Heart right ventricle (tissue), 16 donors: ENCODE results near the gene CFAP61. TPM values are rescaled to one million over a fixed set of nuclear protein-coding genes. Genes with fewer than 3 reads are reported as not detected.

Experiments used
- ATAC-seq, 8 donors: fragments of 200-7000 bp; cut with Tn5 transposase; one replicate each; pipeline ENCODE4 v1.9.1; 2020; ENCODE audit warnings: mild to moderate bottlenecking in 8 of 8, moderate library complexity in 8 of 8, moderate number of reproducible peaks in 1 of 8
- DNase-seq, 2 donors: peaks; one replicate each; pipeline ENCODE4 v3.0.0-alpha.2; 2020
- H3K27ac ChIP-seq, 10 donors: fragments of 200-600 bp; sonication (generic) in 2 of 10; one replicate each; pipeline versions ENCODE4 v1.5.0 to v1.8.0; 2020 to 2022; ENCODE audit warnings: mild to moderate bottlenecking in 3 of 10
- H3K27me3 ChIP-seq, 7 donors: fragments of 200-600 bp; one replicate each; pipeline ENCODE4 v1.8.0; 2021 to 2022; ENCODE audit warnings: mild to moderate bottlenecking in 2 of 7
- H3K36me3 ChIP-seq, 9 donors: fragments of 200-600 bp; sonication (generic) in 1 of 9; one replicate each; pipeline versions ENCODE4 v1.5.0 to v1.8.0; 2020 to 2022; ENCODE audit warnings: mild to moderate bottlenecking in 2 of 9
- H3K4me1 ChIP-seq, 9 donors: fragments of 200-600 bp; sonication (generic) in 1 of 9; one replicate each; pipeline versions ENCODE4 v1.5.0 to v1.8.0; 2020 to 2022; ENCODE audit warnings: mild to moderate bottlenecking in 4 of 9
- H3K4me3 ChIP-seq, 10 donors: fragments of 200-600 bp; sonication (generic) in 2 of 10; one replicate each; pipeline versions ENCODE4 v1.5.0 to v1.8.0; 2020 to 2022; ENCODE audit warnings: mild to moderate bottlenecking in 7 of 10, moderate library complexity in 2 of 10
- H3K9me3 ChIP-seq, 11 donors: fragments of 200-600 bp in 10 of 11; sonication (generic) in 2 of 11; one replicate each; pipeline versions ENCODE4 v1.5.0 to v1.8.0; 2013 to 2022; ENCODE audit warnings: mild to moderate bottlenecking in 2 of 11, control low read depth in 1 of 11, moderate library complexity in 1 of 11
- WGBS, 2 donors: extraction: QIAGEN DNeasy Blood & Tissue Kit; methylation state at CpG; one replicate each; pipeline ENCODE4 v1.1.7; 2013; ENCODE audit warnings: inconsistent platforms in 1 of 2; 5-methylcytosine and 5-hydroxymethylcytosine counted together
- intact Hi-C, 10 donors: fragments of 100-400 bp; cut with DNase I; formaldehyde crosslinking; loops; one replicate each; pipeline versions ENCODE4 v1.11.1 to v1.14.2; 2022
- polyA plus RNA-seq, 2 donors: library from polyadenylated mRNA; stranded (reverse); fragments of 200-250 nt; gene quantifications; one replicate each; pipeline ENCODE4 v1.2.3, GENCODE V29; 2013
- total RNA-seq, 10 donors: library from RNA; stranded (reverse); fragmentation: NEBNext Ultra II Directional in 3 of 10; extraction: Animal tissue kit (Norgen Biotek cat#: 25700) in 3 of 10; gene quantifications; one replicate each; pipeline versions ENCODE4 v1.2.1 to v1.2.4, GENCODE V29; 2021 to 2023
- TF ChIP-seq, protein P1 (sequence below), 9 donors: fragments of 200-600 bp; sonication (generic) in 2 of 9; IDR thresholded peaks; one replicate each; pipeline versions ENCODE4 v1.5.0 to v1.8.0; 2021 to 2022; ENCODE audit warnings: antibody characterized with exemption in 9 of 9, mild to moderate bottlenecking in 5 of 9, moderate library complexity in 1 of 9
- donor health status: Arrhythmogenic right ventricular cardiomyopathy.
- donor health status: ischemic (EF 13 %, LVEDD 7.1; RV severe dilation, severe dysfunction).
- donor health status: healthy with polysubstance abuse.
- donor health status: DM: no; HTN: yes; CAD: no.
- donor health status: DM: no; HTN: no; CAD: no.
- donor health status: ischemic (EF 25% LVEDD 6.9; RV normal size, moderate dysfunction).
- donor health status: ischemic (EF 25% LVEDD 5.7; RV mildly dilated, moderate dysfunction).
- donor health status: healthy.
- donor health status: DM: yes; HTN: yes; CAD: no.
- donor health status: Ischemic cardiomyopathy.
- donor health status: ischemic (EF 35%, LVEDD 5.7; RV mildly dilated, moderate dysfunction).
- donor health status: nonischemic (EF 11% LVEDD 7.7; RV severe dilation, severe dysfunction).
- donor health status: DM: yes; HTN: yes; CAD: no.
- donor health status: PGD.
- donor health status: ischemic (EF 29% LVEDD 5.4; RV normal size, mild dysfunction).
- donor health status: nonischemic (EF 23%, LVEDD 6.1; RV moderate dilation, normal function).

Gene CFAP61
- total and polyA plus RNA-seq, 12 donors, result 8.2 to 140 (median 60.6) TPM

- TF ChIP-seq, protein P1, sequence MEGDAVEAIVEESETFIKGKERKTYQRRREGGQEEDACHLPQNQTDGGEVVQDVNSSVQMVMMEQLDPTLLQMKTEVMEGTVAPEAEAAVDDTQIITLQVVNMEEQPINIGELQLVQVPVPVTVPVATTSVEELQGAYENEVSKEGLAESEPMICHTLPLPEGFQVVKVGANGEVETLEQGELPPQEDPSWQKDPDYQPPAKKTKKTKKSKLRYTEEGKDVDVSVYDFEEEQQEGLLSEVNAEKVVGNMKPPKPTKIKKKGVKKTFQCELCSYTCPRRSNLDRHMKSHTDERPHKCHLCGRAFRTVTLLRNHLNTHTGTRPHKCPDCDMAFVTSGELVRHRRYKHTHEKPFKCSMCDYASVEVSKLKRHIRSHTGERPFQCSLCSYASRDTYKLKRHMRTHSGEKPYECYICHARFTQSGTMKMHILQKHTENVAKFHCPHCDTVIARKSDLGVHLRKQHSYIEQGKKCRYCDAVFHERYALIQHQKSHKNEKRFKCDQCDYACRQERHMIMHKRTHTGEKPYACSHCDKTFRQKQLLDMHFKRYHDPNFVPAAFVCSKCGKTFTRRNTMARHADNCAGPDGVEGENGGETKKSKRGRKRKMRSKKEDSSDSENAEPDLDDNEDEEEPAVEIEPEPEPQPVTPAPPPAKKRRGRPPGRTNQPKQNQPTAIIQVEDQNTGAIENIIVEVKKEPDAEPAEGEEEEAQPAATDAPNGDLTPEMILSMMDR (IDR thresholded peaks at IDR 0.05), result no peak
- intact Hi-C loops, result no loop called here
These were observed 339.4 kb downstream of the CFAP61 start for GRCh38 chr20:20391766-20392165.

DNA sequence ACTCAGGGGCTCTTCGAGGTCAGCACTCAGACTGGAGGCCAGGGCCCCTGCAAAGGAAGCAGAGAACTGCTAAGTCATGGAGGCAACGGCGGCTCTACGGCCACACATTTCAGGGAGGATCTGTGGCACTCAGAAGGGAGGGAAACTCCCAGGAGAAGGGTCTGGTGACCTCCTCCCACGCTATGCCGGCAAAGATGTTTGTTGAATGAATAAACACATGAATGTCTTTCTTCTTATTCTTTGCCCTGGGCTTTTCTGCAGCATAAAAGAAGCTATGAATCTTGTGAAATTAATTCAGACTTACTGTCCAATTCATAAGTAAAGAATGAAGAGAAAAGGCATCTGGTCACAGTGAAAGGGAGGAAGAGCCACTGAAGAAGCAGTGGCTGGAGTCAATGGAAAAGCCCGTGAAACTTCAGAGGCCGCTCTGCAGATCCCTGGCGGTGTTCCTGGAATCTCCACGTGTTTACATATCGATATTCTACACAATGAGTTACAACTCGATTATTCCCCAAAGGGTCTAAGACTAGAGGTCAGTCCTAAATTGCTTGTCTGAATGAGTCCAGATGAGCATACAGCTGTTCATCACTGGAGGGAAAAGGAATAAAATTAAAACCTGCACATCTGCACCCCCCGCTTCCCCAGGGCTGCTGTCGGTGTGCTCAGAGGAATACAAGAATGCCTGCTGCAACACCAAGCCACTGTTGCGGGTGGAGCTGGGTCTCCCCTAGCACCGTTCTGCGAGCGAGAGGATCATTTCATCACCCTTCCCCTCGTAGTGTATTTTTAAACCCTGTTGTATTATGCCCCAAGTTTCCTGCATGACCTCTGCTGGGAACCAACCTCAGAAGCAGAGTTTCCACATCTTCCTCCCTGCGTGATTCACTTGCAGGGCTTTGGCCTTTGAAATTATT, 341.1 kb downstream of the CFAP61 start:
- intact Hi-C loops, result no loop called here
- Histone ChIP-seq H3K9me3 (no peaks in the 10 kb centered on the region), H3K27me3 (no peaks in the 10 kb centered on the region), H3K4me3 (no peak overlapping the region), H3K4me1 (peaks cover 0 to 13% (median 0%) of the 10 kb centered on the region in 9 donors), H3K36me3 (peaks cover 0 to 61% (median 4%) of the 10 kb centered on the region in 9 donors), H3K27ac (no peak overlapping the region)
- no peak for DNase-seq
- ATAC-seq, result no peak
- TF ChIP-seq, protein P1 (IDR thresholded peaks at IDR 0.05), result no peak
- 65 to 71% methylated on average over 20 of the region's 20 CpGs for WGBS, 2 donors

More at GRCh38 chr20:20391766-20392165, 339.4 kb downstream of the CFAP61 start:
- Histone ChIP-seq H3K27ac (no peak overlapping the region), H3K4me3 (no peak overlapping the region), H3K9me3 (no peaks in the 10 kb centered on the region), H3K36me3 (peaks cover 0 to 61% (median 4%) of the 10 kb centered on the region in 9 donors), H3K4me1 (peaks cover 0 to 13% (median 0%) of the 10 kb centered on the region in 9 donors), H3K27me3 (no peaks in the 10 kb centered on the region)
- ATAC-seq, result no peak
- DNase-seq, result no peak
- 93 to 95% methylated on average over 13 of the region's 13 CpGs for WGBS, 2 donors

GRCh38 chr20:20395087-20395486, 342.8 kb downstream of the CFAP61 start:
- 92 to 98% methylated on average over 12 of the region's 12 CpGs for WGBS, 2 donors
- Histone ChIP-seq H3K27me3 (no peaks in the 10 kb centered on the region), H3K4me3 (no peak overlapping the region), H3K27ac (no peak overlapping the region), H3K36me3 (peaks cover 0 to 62% (median 4%) of the 10 kb centered on the region in 9 donors), H3K9me3 (no peaks in the 10 kb centered on the region), H3K4me1 (peaks cover 0 to 13% (median 0%) of the 10 kb centered on the region in 9 donors)
- intact Hi-C loops, result no loop called here
- ATAC-seq, result no peak
- DNase-seq, result no peak
- TF ChIP-seq, protein P1 (IDR thresholded peaks at IDR 0.05), result no peak

- intact Hi-C loops, result no loop called here
- Histone ChIP-seq H3K9me3 (no peaks in the 10 kb centered on the region), H3K4me1 (peaks cover 0 to 13% (median 0%) of the 10 kb centered on the region in 9 donors), H3K27ac (no peak overlapping the region), H3K4me3 (no peak overlapping the region), H3K27me3 (no peaks in the 10 kb centered on the region), H3K36me3 (peaks cover 0 to 57% (median 4%) of the 10 kb centered on the region in 9 donors)
- TF ChIP-seq, protein P1 (IDR thresholded peaks at IDR 0.05), result no peak
- ATAC-seq (peak in 1 of 8 donors; percentile 54), DNase-seq (no peak)
- WGBS, 2 donors, result 95 to 96% methylated on average over 29 of the region's 29 CpGs
These were observed 343.7 kb downstream of the CFAP61 start for GRCh38 chr20:20395903-20396568.
